ENCODE measurements around the gene SAE1. TPM values are rescaled to one million over a fixed set of nuclear protein-coding genes. Genes with fewer than 3 reads are reported as not detected.

SAE1 gene
- total and polyA plus RNA-seq, 10 of the 15 experiments (the other 5 are each of a cell fraction or from before 2014, with no cell fraction given), result 62.0 to 246 (median 148) TPM

GRCh38 chr19:47239610-47240296 is 109.1 kb downstream of the SAE1 start (continued):
- TF ChIP-seq CUX1 (IDR thresholded peaks at IDR 0.05; ENCODE audit: insufficient replicate concordance, low read depth, low read length) (no peak), POLR2AphosphoS2 (IDR thresholded peaks at IDR 0.05; ENCODE audit: low read depth, low read length) (no peak), NFXL1 (IDR thresholded peaks at IDR 0.05; ENCODE audit: borderline replicate concordance) (no peak), CREB1 (IDR thresholded peaks at IDR 0.05; ENCODE audit: low read depth) (no peak), ZNF622 (IDR thresholded peaks at IDR 0.05) (no peak), YY1 (IDR thresholded peaks at IDR 0.05; ENCODE audit: low read depth, low read length) (no peak), CHD1 (IDR thresholded peaks at IDR 0.05; ENCODE audit: low read depth, low read length) (no peak), KDM1A (IDR thresholded peaks at IDR 0.05; ENCODE audit: borderline replicate concordance) (no peak)
- TF ChIP-seq, protein P1, sequence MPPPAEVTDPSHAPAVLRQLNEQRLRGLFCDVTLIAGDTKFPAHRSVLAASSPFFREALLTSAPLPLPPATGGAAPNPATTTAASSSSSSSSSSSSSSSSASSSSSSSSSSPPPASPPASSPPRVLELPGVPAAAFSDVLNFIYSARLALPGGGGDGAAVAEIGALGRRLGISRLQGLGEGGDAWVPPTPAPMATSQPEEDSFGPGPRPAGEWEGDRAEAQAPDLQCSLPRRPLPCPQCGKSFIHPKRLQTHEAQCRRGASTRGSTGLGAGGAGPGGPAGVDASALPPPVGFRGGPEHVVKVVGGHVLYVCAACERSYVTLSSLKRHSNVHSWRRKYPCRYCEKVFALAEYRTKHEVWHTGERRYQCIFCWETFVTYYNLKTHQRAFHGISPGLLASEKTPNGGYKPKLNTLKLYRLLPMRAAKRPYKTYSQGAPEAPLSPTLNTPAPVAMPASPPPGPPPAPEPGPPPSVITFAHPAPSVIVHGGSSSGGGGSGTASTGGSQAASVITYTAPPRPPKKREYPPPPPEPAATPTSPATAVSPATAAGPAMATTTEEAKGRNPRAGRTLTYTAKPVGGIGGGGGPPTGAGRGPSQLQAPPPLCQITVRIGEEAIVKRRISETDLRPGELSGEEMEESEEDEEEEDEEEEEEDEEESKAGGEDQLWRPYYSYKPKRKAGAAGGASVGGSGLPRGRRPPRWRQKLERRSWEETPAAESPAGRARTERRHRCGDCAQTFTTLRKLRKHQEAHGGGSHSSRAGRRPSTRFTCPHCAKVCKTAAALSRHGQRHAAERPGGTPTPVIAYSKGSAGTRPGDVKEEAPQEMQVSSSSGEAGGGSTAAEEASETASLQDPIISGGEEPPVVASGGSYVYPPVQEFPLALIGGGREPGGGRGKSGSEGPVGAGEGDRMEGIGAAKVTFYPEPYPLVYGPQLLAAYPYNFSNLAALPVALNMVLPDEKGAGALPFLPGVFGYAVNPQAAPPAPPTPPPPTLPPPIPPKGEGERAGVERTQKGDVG (CRISPR knock-in tag; IDR thresholded peaks at IDR 0.05), result no peak
- TF ChIP-seq, protein P2, sequence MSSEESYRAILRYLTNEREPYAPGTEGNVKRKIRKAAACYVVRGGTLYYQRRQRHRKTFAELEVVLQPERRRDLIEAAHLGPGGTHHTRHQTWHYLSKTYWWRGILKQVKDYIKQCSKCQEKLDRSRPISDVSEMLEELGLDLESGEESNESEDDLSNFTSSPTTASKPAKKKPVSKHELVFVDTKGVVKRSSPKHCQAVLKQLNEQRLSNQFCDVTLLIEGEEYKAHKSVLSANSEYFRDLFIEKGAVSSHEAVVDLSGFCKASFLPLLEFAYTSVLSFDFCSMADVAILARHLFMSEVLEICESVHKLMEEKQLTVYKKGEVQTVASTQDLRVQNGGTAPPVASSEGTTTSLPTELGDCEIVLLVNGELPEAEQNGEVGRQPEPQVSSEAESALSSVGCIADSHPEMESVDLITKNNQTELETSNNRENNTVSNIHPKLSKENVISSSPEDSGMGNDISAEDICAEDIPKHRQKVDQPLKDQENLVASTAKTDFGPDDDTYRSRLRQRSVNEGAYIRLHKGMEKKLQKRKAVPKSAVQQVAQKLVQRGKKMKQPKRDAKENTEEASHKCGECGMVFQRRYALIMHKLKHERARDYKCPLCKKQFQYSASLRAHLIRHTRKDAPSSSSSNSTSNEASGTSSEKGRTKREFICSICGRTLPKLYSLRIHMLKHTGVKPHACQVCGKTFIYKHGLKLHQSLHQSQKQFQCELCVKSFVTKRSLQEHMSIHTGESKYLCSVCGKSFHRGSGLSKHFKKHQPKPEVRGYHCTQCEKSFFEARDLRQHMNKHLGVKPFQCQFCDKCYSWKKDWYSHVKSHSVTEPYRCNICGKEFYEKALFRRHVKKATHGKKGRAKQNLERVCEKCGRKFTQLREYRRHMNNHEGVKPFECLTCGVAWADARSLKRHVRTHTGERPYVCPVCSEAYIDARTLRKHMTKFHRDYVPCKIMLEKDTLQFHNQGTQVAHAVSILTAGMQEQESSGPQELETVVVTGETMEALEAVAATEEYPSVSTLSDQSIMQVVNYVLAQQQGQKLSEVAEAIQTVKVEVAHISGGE (CRISPR knock-in tag; IDR thresholded peaks at IDR 0.05), result no peak

Measured in GM12878 (cell line).